HL-60/S4 treated with retinoic acid at 250 ng/mL for 4 days and 3 days (cell line): ENCODE results near the gene DUSP23.

Experiments used
- in situ Hi-C: fragments of 300-500 bp; cut with MboI; formaldehyde crosslinking; loops from 2 replicates; pipeline ENCODE4 v1.7.0; 2022; ENCODE audit warnings: low sequenced_read_pairs

Gene DUSP23

DNA sequence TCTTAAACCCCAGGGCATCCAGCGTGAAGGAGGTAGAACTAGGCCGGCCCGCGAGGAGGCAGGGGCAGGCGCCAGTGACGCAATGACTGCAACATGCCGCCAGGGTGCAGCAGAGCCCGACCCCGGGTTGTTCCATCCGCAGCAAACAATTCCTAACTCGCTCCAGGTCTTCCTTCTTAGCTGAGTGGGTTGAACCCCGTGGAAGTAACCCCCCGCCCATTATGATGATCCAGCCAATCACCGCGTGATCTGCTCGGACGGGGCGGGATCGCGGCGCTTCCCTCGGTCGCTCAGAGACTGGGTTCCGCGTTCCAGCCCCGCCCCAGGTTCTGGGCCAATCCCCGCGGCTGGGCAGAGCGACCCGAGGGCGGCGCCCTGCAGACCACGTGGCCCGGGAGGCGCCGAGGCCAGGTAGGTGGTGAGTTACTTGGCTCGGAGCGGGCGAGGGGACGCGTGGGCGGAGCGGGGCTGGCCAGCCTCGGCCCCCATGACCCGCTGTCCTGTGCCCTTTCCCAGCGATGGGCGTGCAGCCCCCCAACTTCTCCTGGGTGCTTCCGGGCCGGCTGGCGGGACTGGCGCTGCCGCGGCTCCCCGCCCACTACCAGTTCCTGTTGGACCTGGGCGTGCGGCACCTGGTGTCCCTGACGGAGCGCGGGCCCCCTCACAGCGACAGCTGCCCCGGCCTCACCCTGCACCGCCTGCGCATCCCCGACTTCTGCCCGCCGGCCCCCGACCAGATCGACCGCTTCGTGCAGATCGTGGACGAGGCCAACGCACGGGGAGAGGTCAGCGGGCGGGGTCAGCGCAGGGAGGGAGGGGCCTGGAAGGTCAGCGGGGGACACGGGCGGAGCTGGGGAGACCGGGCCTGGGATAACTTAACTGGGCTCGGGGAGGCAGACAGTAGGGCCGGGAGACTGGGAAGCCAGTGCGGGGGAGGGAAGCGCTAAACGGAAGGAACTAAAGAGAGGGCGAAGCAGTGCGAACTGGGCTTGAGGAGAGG, at the start of gene DUSP23:
DUSP23 (plus strand) TSS at position 380 of the 1,000 bp plus-strand sequence; CDS start at position 519, 139 bp downstream.
- in situ Hi-C loops = no loop called here

- in situ Hi-C loops = no loop called here
These were observed 43.4 kb upstream of the DUSP23 start for GRCh38 chr1:159737238-159737916.

- in situ Hi-C loops = no loop called here
These were observed 36.9 kb upstream of the DUSP23 start for GRCh38 chr1:159743651-159744410.

- in situ Hi-C loops = no loop called here
These were observed 34.1 kb upstream of the DUSP23 start for GRCh38 chr1:159746666-159747065.

DNA sequence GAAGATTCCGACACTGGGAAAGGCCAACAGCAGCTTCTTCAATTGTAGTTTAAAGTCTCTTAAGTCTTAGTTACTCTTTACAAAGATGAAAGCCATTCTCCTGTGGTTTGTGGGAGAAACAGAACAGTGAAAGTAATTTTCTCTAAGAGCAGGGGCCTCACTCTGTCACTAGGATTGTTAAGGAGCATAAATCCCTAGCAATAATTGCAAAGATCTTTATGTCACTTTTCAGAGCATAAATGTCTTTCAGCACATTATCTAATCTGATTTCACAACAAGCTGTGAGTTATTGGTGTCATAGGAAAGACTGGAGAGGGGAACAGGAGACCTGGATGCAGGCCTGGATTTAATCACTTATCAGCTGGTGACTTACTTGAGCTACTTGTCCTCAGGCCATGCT, 32.4 kb upstream of the DUSP23 start:
- in situ Hi-C loops = no loop called here

- in situ Hi-C loops = no loop called here
These were observed 31.1 kb upstream of the DUSP23 start for GRCh38 chr1:159749630-159750029.

GRCh38 chr1:159750621-159751020, 30.1 kb upstream of the DUSP23 start:
- in situ Hi-C loops = no loop called here

GRCh38 chr1:159751031-159751430, 29.7 kb upstream of the DUSP23 start:
- in situ Hi-C loops = no loop called here

DNA sequence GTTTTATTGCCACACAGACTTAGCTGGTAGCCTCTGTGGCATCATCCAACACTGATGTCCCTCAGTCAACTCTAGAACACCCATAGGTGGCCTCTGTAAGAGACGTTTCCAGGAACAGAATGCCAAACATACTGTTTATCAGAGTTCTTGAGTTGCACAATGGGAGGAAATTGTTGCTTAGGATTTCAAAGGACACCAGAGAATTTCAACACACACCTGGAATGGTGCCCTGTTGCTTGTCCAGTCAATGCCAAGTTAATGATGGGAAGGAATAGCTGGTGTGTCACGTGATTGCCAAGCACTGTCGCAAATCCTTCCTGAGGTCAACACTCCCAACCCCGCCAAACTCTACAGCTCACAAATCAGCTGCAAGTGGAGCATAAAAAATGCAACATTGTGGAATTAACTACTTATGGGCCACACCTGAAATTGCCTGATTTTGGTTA, 28.6 kb upstream of the DUSP23 start:
- in situ Hi-C loops = no loop called here

- in situ Hi-C loops = no loop called here
These were observed 27.4 kb upstream of the DUSP23 start for GRCh38 chr1:159753386-159753785.

DNA sequence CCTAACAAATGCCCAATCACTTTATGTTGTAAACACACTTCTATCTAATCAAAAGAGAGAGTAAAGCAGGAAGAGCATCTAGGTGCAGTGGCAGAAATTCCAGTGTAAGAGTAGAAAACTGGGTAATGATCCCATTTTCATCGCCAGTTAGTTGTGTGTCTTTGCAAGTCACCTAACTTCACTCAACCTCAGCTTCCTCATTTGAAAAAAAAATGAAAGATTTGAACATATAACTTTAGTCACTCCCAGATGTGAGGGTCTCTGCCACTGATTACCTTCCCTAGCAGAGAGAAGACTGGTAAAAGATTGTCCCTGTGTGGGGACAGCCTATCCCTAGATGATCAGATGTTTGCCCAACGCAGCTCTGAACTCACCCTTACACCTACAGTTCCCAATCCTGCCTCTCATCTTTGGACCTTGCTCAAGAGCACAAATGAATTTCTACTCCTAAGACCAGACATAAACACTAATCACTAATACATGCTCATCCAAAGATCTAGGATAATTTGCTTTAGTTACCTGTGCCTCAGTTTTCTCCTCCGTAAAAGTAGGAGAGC, 25.2 kb upstream of the DUSP23 start:
- in situ Hi-C loops = no loop called here

DNA sequence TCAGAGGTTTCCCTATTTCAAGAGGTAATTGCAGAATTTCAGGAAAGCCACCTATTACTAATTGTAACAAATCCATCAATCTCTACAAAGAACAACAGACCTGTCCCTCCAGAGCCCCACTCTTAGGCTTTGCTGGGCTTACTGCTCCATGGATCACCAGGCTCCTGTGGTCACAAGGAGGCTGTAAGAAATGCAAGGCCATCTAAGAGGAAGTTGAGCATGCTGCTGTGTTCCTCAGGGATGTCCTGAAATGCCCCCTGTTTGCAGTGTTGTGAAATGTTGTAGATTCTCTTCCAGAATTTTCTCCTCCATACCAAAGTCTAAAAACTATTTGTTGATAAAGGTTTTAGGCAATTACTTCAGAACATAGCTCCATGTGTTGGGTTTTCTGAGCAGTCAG, 24.4 kb upstream of the DUSP23 start:
- in situ Hi-C loops = no loop called here

DNA sequence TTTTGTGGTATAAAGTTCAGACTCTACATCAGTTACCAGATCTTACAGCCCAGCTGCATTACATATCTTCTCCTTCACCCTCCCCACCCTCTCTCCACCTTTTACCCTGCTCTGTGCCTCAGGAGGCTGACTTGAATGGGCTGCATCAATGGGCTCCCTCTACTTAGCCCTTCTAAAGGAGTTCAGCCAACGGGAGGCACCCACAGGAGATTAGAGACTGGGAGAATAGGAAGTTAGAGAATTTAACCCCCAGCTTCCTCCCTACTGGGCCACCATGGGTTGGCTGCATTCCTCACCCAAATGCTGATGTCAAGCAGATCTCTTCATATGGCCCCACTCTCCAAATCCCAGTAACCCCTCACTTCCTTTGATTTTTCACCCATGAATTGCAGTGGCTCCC, 17.1 kb upstream of the DUSP23 start:
- in situ Hi-C loops = no loop called here

DNA sequence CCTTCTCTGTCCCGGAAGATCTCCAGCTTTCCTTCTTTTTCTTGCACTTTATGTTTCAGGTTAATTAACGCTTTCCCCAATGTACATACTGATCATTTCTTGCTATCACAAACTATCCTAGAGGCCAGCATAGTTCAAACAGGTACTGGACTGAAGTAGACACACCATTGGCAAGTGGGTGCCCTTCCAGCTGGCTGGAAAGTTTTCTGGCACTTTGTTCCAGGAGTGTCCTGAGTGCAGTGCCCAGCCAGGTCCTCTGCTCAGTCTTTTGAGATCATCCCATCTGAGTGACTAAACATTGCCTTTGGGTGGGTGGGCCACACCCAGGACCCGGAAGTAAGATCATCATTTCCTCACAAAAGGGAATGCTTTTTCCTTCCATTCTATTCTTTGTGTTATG, 15.0 kb upstream of the DUSP23 start:
- in situ Hi-C loops = no loop called here

DNA sequence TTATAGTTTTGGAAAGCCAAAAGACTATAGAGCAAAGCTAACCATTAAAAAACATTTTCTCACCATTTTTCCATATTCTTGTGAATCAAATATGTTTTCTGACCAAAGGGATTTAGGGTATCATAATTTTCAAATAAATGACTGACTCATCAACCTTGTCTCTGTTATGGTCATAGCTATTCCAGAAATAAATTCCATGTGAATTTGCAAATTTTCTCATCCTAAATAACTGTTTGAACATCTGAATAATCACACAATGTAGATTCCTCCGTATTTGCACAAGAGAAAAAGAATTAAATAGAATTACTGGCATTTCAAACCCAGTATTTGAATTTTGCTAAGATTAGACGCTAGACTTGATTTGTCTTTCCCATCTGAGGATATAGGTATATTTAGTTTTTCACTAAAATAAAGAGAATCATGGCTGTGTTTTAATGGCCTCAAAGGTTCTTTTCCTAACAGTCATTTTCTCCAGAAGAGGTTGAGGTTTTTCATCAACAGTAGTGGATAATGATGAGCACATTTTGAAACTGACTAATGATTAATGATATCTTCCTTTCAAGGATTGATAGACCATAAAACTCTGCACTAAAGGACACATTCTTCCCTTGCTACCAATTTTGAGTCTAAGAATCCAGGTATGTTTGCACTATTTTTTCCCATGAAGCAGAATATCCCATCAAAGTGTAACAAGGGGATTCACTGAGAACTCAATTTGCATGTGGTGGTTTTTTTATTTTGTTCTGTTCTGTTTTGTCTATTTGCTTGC, 9.5 kb upstream of the DUSP23 start:
- in situ Hi-C loops = no loop called here

GRCh38 chr1:159774465-159774864, 6.3 kb upstream of the DUSP23 start:
- in situ Hi-C loops = no loop called here

- in situ Hi-C loops = no loop called here
These were observed 5.0 kb upstream of the DUSP23 start for GRCh38 chr1:159775716-159776115.

GRCh38 chr1:159778266-159778665, 2.5 kb upstream of the DUSP23 start:
- in situ Hi-C loops = no loop called here

DNA sequence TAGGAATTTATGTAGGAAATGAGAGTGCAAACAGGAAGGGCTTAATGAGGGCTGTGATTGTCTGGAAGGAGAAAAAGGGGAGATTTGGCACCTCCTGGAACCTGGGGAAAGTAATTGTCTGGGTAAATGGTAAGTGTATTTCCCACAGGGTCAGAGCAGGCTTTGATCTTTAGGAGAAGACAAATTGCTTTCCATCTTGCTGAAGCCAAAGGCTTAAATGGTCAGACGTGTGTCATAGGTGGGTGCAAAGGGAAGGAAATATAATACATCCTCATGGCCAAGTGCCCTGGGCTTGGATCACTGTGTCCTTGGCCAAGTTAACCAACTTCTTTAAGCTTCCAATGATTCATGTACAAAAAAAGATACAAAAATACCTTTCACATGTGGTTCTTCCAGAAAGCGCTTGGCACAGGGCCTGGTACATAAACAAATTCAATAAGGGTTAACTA, 1.3 kb upstream of the DUSP23 start:
- in situ Hi-C loops = no loop called here

- in situ Hi-C loops = no loop called here
These were observed 1.2 kb downstream of the DUSP23 start for GRCh38 chr1:159781992-159782391.
